A549 treated with ZK216348 at 1 μM for 4 hours (cell line): Measurements from ENCODE around the gene FBXO2. TPM values are rescaled to one million over a fixed set of nuclear protein-coding genes. Genes with fewer than 3 reads are reported as not detected.

Experiments
- total RNA-seq: library from RNA; stranded (reverse); fragments of 200-300 nt; extraction: Qiagen RNA extraction; gene quantifications from 5 replicates; pipeline ENCODE4 v1.2.3, GENCODE V29; 2022; ENCODE audit warnings: low read depth

FBXO2 gene, protein sequence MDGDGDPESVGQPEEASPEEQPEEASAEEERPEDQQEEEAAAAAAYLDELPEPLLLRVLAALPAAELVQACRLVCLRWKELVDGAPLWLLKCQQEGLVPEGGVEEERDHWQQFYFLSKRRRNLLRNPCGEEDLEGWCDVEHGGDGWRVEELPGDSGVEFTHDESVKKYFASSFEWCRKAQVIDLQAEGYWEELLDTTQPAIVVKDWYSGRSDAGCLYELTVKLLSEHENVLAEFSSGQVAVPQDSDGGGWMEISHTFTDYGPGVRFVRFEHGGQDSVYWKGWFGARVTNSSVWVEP
- 6.1 to 12.5 TPM (median 9.1 TPM) in 5 replicates for total RNA-seq

DNA sequence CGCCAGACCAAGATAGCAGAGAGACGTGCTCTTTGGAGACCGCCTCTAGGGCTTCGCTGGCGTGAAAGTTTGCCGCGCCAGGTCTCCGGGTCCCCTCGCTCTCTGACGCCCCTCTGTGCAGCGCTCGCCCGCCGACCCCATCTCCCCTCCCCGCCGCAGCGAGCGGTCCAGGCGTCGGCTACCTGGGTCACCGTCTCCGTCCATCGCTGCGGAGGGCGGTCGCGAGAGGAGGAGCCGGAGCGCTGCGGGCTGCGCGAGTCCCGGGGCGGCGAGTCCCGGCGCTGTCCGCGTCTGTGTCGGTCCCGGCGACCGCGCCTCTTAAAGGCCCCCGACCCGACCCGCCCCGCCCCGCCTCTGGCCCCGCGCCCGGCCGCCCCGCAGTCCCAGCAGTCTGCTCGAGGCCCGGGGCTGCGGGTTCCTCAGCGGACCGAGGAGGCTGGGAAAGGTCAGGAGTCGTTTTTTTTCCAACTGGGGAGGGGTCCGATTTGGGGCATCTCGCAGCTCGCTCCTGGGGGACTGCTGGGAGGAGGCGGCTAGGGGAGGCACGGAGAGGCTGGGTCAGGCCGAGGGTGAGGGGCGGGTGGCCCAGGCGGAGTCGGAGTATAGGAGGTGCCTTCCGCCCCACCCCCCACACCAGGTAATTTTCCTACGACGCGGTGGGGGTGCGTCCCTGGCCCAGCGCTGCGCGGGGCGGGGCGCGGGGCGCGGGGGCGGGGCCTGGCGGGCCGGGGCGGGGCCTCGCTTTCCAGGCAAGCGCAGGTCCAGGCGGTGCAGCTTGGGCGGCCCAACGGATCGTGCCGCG lies at the start of gene FBXO2, which contains the start of gene FBXO44:
Gene FBXO2 (minus strand): TSS at position 293 of the 802 bp plus-strand sequence. CDS start 89 bp downstream, at position 204.
Gene FBXO44 (plus strand): TSS at position 741 of the 802 bp plus-strand sequence. CDS start 959 bp downstream, outside the sequence.

DNA sequence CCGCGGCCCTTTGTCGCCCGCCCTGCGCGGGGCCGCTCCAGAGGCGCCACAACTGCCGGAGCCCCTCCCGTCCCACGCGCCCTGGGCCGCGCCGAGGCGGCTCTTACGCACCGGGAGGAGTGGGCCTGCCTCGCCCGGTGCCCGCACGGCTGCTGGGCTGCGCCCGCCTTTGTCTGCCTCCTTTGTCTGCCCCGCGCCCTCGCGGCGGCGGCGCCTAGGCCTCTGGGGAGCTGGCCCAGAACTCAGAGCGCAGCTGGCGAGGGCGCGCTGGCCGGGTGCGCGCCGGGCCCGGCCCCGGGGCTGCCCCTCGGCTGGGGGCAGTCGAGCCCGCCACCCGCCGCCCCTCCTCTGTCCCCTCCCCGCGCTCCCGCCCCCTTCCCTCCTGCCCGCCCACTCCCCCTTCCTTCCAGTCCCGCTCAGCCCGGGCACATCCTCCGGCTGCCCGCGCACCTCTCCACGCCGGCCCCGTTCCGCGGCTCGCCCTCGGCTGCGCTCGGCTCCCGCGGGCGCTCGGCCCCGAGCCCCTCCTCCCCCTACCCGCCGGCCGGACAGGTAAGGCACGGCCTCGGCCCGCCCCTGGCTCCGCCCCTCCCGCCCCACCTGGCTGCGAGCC lies 37.2 kb upstream of the FBXO2 start, which contains the start of gene DRAXIN:
Gene DRAXIN (plus strand): TSS at position 409 of the 613 bp plus-strand sequence. CDS start 14,549 bp downstream, outside the sequence.

DNA sequence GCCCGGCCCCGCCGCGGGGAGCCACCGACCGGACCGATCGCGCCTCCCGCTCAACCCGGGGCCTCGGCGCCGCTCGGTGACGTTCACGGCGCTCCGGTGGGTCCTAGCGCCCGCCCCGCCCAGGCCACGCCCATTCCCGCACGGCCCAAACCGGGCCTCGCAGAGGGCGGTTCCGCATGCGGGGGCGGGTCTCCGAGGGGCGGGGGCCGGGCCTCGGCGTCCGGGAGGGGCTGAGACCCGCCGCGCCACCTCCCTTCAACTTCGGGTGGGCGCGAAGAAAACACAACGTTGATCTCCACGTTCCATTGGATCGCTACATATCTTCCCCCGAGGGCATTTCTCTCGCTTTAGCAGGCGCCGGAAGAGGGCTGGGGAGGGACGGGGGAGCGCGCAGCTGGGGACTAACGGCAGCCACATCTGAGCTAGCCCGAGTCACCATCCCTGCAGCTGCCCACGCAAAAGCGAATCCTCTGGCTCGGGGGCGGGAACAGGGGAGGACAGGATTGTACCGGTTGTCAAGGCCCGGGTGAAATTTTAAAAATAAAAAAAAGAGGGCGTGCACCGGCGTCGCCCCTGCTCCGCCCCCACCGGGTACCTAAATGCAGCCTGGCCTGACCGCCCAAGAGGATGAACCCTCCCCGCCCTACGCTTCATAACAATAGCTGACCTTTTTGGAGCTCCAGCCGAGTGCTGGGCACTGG lies 27.0 kb upstream of the FBXO2 start, which contains the start of gene MAD2L2:
Gene MAD2L2 (minus strand): TSS at position 78 of the 701 bp plus-strand sequence. CDS start 547 bp downstream, outside the sequence.

Other genes with a start within 250 kb of the FBXO2 start
- 0.15 to 0.44 TPM (median 0.37 TPM) in 4 of 5 replicates, not detected in the other for gene DISP3, start 175.3 kb downstream of the FBXO2 start, total RNA-seq
- 12.5 to 19.6 TPM (median 17.2 TPM) in 5 replicates for gene FBXO44, start 448 bp upstream of the FBXO2 start, total RNA-seq
- 4.6 to 9.7 TPM (median 8.2 TPM) in 5 replicates for gene FBXO6, start 9.8 kb upstream of the FBXO2 start, total RNA-seq
- 41.8 to 55.4 TPM (median 48.4 TPM) in 5 replicates for gene MAD2L2, start 26.7 kb upstream of the FBXO2 start, total RNA-seq
- gene DRAXIN, start 37.3 kb upstream of the FBXO2 start, total RNA-seq: 0.05 to 0.13 TPM (median 0.06 TPM) in 5 replicates
- 62.1 to 107 TPM (median 99.1 TPM) in 5 replicates for gene AGTRAP, start 81.7 kb upstream of the FBXO2 start, total RNA-seq
- not detected in 5 replicates for gene C1orf167, start 107.8 kb upstream of the FBXO2 start, total RNA-seq
- 3.7 to 5.5 TPM (median 4.8 TPM) in 5 replicates for gene MTHFR, start 151.5 kb upstream of the FBXO2 start, total RNA-seq
- 4.5 to 7.3 TPM (median 6.2 TPM) in 5 replicates for gene CLCN6, start 151.8 kb upstream of the FBXO2 start, total RNA-seq
- not detected in 5 replicates for gene NPPA, start 193.4 kb upstream of the FBXO2 start, total RNA-seq
- gene NPPB, start 204.5 kb upstream of the FBXO2 start, total RNA-seq: 0.42 TPM in 1 of 5 replicates, not detected in the others